HG03139 (cell line): ENCODE measurements around the gene EZH2.

Experiments used
- ATAC-seq: cut with Tn5 transposase; IDR thresholded peaks from one replicate; pipeline ENCODE4 v1.9.1; 2021; ENCODE audit not compliant: unreplicated experiment

EZH2 gene

DNA sequence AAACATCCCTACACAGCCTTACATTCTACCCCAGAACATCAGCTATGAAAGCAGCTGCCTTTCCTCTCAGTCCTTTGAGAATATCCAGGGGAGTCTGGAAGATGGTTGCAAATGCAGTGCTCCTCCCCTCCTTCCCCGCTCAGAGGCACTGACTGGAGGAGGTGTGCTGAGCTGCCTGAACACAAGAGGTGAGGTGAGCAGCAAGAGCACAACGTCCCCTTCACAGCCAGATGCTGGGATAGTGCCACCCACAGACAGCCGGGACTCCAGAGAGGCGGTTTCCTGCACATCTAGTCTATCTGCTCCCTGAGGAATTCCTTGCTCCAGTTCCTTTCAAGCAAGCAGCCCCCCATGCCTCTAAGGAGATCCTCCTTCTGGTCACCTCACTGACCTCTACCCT, 74.2 kb downstream of the EZH2 start:
- no peak for ATAC-seq

DNA sequence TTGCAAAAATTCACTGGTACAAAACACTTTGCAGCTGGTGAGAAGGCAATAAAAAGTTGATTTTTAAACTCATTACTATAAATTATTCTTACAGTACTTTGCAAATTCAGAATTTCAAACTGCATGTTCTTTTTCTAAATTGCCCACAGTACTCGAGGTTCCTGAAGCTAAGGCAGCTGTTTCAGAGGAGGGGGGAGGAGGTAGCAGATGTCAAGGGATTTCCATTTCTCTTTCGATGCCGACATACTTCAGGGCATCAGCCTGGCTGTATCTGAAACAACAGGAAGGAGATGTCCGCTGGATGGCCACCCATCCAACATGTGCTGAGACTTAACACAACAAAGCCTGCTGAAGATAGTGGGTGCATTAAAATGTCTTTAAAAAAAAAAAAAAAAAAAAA, 76.7 kb downstream of the EZH2 start:
- ATAC-seq = no peak

GRCh38 chr7:148806187-148806586, 77.9 kb downstream of the EZH2 start:
- ATAC-seq = no peak

GRCh38 chr7:148804343-148805235, 79.5 kb downstream of the EZH2 start:
- no peak for ATAC-seq

DNA sequence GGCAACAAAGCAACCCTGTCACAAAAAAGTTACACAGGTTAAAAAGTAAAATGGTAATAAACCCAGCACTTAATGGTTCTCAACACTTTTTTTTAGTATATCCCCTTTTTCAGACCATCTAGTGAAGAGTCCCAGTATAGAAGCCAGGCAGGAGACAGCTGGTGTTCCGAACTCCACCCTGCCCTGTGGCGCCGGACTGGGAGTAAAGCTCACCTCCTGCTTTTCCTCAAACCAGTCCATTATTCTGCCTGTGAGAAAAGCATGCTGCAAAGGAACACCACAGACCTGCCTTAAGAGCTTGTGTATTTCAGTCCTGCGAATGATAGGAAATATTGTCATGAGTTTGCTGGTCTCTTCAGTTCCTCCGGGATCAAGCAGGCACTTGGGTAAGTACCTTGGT, 81.0 kb downstream of the EZH2 start:
- no peak for ATAC-seq

- no peak for ATAC-seq
These were observed 82.0 kb downstream of the EZH2 start for GRCh38 chr7:148802101-148802493.

DNA sequence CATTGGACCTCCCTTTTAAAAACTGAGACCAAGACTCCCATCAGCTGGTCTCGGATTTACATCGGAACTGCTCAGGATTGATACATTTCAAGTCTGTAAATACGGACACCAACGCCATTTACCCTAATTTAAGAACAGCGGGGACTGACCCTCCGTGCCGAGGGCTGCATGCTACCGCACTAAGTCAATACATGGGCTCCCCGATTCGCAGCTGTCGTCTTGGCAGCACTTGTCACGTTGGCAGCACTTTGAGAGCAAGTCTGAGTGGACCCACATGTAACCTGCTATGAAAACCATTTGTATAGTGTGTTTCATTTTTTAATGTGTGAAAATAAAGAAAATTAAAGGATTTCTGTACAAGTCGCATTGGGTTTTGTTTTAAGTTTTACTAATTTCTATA, 83.4 kb downstream of the EZH2 start:
- no peak for ATAC-seq

DNA sequence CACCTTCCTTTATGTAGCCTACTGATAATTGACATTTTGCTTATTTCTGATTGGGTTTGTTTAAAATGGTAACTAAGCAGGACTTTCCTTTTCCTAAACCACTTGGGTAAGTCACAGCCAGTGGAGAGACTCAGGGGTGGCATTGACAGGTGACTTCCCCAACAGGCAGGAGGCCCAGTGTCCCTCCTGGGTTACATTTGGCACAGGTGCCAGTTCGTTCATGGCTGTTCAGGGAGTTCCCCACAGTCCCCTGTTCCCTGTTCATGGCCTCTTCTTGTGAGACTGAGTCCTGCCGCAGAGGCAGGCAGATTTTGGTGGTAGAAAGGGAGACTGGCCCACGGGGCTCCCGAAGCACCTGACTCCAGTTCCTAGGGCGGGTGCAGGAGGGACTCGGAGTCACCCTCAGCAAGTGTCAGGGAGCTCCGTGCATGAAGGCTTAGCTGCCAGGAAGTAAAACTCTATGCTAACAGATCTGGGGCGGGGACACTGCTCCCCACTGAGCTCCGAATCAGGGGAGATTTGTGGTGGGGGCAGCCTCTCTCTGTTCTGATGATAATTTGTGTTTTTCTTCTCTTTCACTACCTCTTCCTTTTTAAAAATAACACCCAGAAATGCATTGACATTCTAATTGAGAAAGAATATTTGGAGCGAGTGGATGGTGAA, 84.1 kb downstream of the EZH2 start:
- ATAC-seq = no peak

- no peak for ATAC-seq
These were observed 87.2 kb downstream of the EZH2 start for GRCh38 chr7:148796841-148797240.

- no peak for ATAC-seq
These were observed 89.6 kb downstream of the EZH2 start for GRCh38 chr7:148794476-148794875.

DNA sequence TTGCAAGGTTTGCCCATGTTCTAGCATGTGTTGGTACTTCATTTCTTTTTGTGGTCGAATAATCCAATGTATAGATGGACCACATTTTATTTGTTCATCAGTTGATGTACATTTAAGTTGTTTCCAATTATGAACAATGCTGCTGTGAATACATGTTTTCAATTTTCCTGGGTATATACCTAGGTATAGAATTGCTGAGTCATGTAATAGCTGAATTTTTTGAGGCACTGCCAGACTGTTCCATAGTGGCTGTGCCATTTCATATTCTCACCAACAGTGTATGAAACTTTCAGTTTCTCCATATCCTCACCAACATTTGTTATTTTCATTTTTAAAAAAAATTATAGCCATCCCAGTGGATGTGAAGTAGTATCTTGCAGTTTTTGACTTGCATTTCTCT, 90.5 kb downstream of the EZH2 start:
- ATAC-seq = no peak

GRCh38 chr7:148791546-148791945, 92.5 kb downstream of the EZH2 start:
- ATAC-seq = no peak

- no peak for ATAC-seq
These were observed 93.2 kb downstream of the EZH2 start for GRCh38 chr7:148790850-148791249.

DNA sequence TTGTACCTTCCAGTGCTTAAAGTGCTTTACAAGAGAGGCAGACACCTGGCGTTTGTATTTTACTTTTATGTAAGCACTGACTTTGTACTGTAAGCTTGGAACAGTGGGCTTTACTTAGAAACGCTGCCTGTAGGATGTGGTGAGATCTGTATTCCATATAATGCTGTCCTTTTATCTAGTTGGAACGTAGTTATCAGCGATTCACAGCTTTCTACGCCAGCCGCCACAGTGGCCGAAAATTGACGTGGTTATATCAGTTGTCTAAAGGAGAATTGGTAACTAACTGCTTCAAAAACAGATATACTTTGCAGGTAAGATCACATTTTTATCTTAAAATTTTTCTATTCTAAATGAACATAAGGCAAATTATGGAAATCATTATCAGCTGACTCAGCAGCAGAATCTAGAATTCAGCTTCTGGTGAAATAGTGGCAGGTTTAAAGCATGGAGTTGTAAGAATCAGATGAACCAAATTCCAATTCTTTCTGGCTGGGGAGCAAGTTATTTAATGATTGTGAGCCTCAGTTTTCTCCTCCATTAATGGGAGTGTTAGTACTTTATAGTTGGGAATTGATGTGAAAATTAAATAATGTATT, 93.9 kb downstream of the EZH2 start:
- ATAC-seq = no peak

DNA sequence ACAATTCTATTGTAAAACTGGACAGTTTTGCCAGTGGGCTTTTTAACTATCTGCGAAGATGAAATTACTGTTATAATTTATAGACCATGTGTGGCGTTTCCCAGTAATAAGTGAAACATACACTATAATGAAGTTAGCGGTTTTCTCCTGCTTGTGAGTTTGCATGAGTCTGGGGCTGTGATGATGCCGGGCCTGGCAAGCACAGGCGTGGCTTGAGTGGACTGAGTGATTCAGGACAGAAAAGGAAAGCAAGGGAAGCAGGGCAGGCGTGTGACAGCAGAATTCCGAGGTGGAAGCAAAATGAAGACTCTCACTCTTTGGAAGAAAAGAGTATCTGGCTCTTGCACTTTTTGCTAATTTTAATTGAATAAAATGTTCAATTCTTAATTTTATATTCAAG, 94.9 kb downstream of the EZH2 start:
- no peak for ATAC-seq

DNA sequence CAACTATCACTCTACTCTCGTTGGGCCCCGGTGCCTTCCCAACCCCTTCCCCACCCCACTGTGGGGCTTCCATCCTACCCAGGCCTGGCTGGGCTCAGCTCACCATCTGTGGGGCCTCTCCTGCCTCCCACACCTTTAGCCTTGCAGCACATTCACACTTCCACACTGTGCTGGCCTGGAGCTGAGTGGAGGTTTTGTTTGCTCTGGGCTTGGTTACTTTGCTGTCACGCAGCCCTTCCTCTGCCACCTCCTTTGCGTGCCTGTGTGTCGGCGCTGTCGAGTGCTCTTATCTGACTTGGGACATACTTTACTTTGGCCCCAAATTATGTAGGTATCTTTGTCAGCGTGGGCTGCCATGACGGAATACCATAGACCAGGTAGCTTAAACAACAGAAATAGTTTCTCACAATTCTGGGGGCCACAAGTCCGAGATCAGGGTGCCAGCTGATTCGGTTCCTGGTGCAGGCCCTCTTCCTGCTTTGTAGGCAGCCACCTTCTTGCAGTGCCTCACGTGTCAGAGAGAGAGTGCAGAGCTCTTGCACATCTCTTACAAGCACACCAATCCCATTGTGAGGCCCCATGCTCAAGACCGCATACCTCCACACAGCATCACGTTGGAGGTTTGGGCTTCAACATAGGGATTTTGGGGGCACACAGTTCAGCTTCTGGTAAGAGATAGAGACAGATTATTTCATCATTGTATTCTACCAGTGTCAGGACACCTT, 96.4 kb downstream of the EZH2 start:
- ATAC-seq = no peak

DNA sequence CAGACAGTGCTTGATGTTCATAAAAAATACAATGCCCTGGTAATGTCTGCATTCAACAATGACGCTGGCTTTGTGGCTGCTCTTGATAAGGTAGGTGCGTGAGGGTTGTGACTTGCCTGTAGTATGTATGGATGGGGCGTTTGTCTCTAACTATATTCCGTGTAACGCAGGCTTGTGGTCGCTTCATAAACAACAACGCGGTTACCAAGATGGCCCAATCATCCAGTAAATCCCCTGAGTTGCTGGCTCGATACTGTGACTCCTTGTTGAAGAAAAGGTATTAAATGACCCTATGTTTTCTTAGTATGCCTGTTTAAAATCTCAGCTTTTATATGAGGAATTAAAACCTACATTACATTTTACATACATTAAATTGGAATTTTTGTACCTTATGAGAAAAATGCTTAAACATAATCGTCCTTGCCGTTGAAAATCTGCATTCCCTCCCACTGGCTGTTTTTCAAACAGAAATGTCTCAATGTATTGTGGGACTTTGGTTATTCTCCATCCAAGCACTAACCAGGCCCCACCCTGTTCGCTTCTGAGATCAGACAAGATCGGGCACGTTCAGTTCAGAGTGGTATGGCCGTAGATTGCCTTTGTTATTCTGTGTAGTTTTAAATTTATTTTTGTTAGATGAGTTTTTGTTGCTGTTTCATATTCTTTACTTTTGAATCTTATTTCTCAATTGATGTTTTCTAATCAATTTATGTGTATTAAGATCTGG, 100.1 kb downstream of the EZH2 start:
- no peak for ATAC-seq

DNA sequence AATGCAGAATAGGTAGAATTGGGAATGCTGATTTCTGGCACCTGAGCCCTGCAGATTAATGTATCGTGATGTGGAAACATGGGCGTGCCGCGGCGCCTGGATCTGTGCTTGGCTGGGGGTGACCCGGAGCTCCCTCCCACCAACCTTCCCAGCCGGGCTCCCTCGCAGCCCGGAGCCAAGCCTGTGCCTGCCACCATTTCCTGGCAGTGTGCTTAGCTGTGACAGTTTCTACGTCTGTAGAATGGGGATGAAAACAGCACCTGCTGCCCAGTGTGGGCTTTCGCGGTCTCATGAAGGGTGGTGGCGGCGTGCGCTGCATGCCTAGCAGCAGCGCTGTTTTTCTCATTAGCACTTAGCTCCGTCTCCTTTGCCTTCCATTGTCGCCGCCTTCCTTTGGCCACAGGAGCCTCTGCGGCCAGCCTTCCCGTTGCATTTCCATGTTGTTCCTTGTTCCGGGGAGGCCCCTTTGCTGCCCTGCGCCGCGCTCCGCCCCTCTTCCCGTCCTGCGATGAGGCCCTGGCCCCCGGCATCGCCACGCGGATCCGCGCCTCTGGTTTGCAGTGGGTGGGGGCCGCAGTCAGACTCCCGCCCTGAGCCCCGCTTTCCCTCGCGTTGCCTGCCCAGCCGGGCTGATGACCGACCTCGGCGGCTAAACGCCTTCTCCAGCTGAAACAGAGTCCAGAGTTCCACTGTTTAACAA, 101.2 kb downstream of the EZH2 start:
- no peak for ATAC-seq

GRCh38 chr7:148774471-148774870, 109.6 kb downstream of the EZH2 start:
- no peak for ATAC-seq

- peak; percentile 97 for ATAC-seq
These were observed 110.8 kb downstream of the EZH2 start for GRCh38 chr7:148773334-148773733.
